SK-N-SH (cell line): ENCODE results near the gene SYNE1. TPM values are rescaled to one million over a fixed set of nuclear protein-coding genes. Genes with fewer than 3 reads are reported as not detected.

Source experiments
- CTCF ChIA-PET: fragments of 300-600, 350-600 bp; formaldehyde crosslinking; extraction: SDS; loops from one replicate; lab custom pipeline; 2021; lab: Yijun Ruan, JAX
- POLR2A ChIA-PET: fragments of 350-600 bp; sonication (Branson Sonifier 250); formaldehyde crosslinking; extraction: SDS; loops from one replicate; lab custom pipeline; 2020; ENCODE audit warnings: antibody characterized with exemption, inconsistent platforms; lab: Yijun Ruan, JAX
- DNase-seq: peaks from one replicate; pipeline ENCODE4 v3.0.0; 2012
- H2AFZ ChIP-seq: fragments of 200-600 bp; sonication (generic); 2 replicates; pipeline ENCODE4 v1.8.1; 2016; ENCODE audit warnings: antibody characterized with exemption, mild to moderate bottlenecking, low read depth
- H3F3A ChIP-seq: fragments of 200-600 bp; sonication (generic); replicated peaks from 2 replicates; pipeline ENCODE3; 2016; ENCODE audit warnings: antibody characterized with exemption, mild to moderate bottlenecking; ENCODE audit not compliant: insufficient read depth
- H3K27ac ChIP-seq, 2 experiments: fragments of 200-500 bp in 1 of 2; fragments of 200-600 bp in 1 of 2; sonication (Bioruptor generic) in 1 of 2; sonication (generic), shearing (Covaris generic) in 1 of 2; 2 replicates each; pipeline versions ENCODE4 v1.5.1 to v1.6.1; 2014 to 2016; ENCODE audit warnings: low read depth in 2 of 2, inconsistent platforms in 1 of 2, low read length in 1 of 2, mild to moderate bottlenecking in 1 of 2, mixed read lengths in 1 of 2
- H3K27me3 ChIP-seq: fragments of 200-600 bp; sonication (generic), shearing (Covaris generic); 2 replicates; pipeline ENCODE4 v1.6.1; 2016; ENCODE audit warnings: mixed run types; ENCODE audit not compliant: insufficient read depth
- H3K36me3 ChIP-seq, 2 experiments: fragments of 200-500 bp in 1 of 2; fragments of 200-600 bp in 1 of 2; sonication (Bioruptor generic) in 1 of 2; sonication (generic) in 1 of 2; replicated peaks in 1 of 2; 2 replicates each; pipeline versions ENCODE3 to v1.5.1; 2014 to 2016; ENCODE audit warnings: low read length in 1 of 2, mild to moderate bottlenecking in 1 of 2; ENCODE audit not compliant: insufficient read depth in 2 of 2, control insufficient read depth in 1 of 2
- H3K4me1 ChIP-seq, 2 experiments: fragments of 200-500 bp in 1 of 2; fragments of 200-600 bp in 1 of 2; sonication (Bioruptor generic) in 1 of 2; sonication (generic), shearing (Covaris generic) in 1 of 2; 2 replicates each; pipeline versions ENCODE4 v1.5.1 to v1.6.1; 2014 to 2016; ENCODE audit warnings: low read depth in 1 of 2, low read length in 1 of 2, mixed run types in 1 of 2; ENCODE audit not compliant: insufficient read depth in 2 of 2, control insufficient read depth in 1 of 2
- H3K4me2 ChIP-seq: fragments of 200-600 bp; sonication (generic), shearing (Covaris generic); 2 replicates; pipeline ENCODE4 v1.6.1; 2017; ENCODE audit warnings: mixed run types
- H3K4me3 ChIP-seq, 2 experiments: fragments of 200-500 bp in 1 of 2; fragments of 200-600 bp in 1 of 2; sonication (Bioruptor generic) in 1 of 2; sonication (generic), shearing (Covaris generic) in 1 of 2; 2 replicates each; pipeline versions ENCODE4 v1.5.1 to v1.8.1; 2014 to 2016; ENCODE audit warnings: low read depth in 2 of 2, inconsistent platforms in 1 of 2, low read length in 1 of 2, mild to moderate bottlenecking in 1 of 2, mixed read lengths in 1 of 2, moderate library complexity in 1 of 2
- H3K79me2 ChIP-seq: fragments of 200-600 bp; sonication (generic); 2 replicates; pipeline ENCODE4 v1.8.1; 2017; ENCODE audit warnings: mild to moderate bottlenecking; ENCODE audit not compliant: insufficient read depth
- H3K9ac ChIP-seq: fragments of 200-600 bp; sonication (generic); 2 replicates; pipeline ENCODE4 v1.6.1; 2017; ENCODE audit warnings: mixed run types
- H3K9me2 ChIP-seq: fragments of 200-600 bp; sonication (generic); 2 replicates; pipeline ENCODE4 v1.6.1; 2017; ENCODE audit warnings: mixed run types
- H3K9me3 ChIP-seq: fragments of 200-600 bp; sonication (generic); 2 replicates; pipeline ENCODE4 v1.6.1; 2017; ENCODE audit warnings: mixed run types, mild to moderate bottlenecking, moderate library complexity
- H4K20me1 ChIP-seq: fragments of 200-600 bp; sonication (generic); 2 replicates; pipeline ENCODE4 v1.6.1; 2017; ENCODE audit warnings: mild to moderate bottlenecking, mixed run types; ENCODE audit not compliant: insufficient read depth
- JUND ChIP-seq: IDR thresholded peaks from 2 replicates; pipeline ENCODE4 v1.4.0; 2012
- MEF2A ChIP-seq: IDR thresholded peaks from 2 replicates; pipeline ENCODE4 v1.4.0; 2012; ENCODE audit warnings: low read depth, borderline replicate concordance
- NFIC ChIP-seq: IDR thresholded peaks from 2 replicates; pipeline ENCODE4 v1.4.0; 2012; ENCODE audit warnings: borderline replicate concordance
- POLR2AphosphoS5 ChIP-seq: IDR thresholded peaks from 2 replicates; pipeline ENCODE4 v1.6.1; 2012; ENCODE audit warnings: low read depth, low read length
- RAD21 ChIP-seq: IDR thresholded peaks from 2 replicates; pipeline ENCODE4 v1.6.1; 2012; ENCODE audit warnings: mild to moderate bottlenecking, low read length
- RCOR1 ChIP-seq: fragments of 150-350 bp; IDR thresholded peaks from 2 replicates; pipeline ENCODE4 v1.6.1; 2017; ENCODE audit warnings: antibody characterized with exemption, low read length
- RXRA ChIP-seq: IDR thresholded peaks from 2 replicates; pipeline ENCODE4 v1.4.0; 2012; ENCODE audit warnings: low read depth, mild to moderate bottlenecking, borderline replicate concordance
- TCF12 ChIP-seq: IDR thresholded peaks from 2 replicates; pipeline ENCODE4 v1.4.0; 2012
- TEAD4 ChIP-seq: IDR thresholded peaks from 2 replicates; pipeline ENCODE4 v1.4.0; 2012; ENCODE audit warnings: mild to moderate bottlenecking, borderline replicate concordance; ENCODE audit not compliant: insufficient read depth
- YY1 ChIP-seq: IDR thresholded peaks from 2 replicates; pipeline ENCODE4 v1.4.0; 2012; ENCODE audit warnings: low read depth, mild to moderate bottlenecking
- WGBS: methylation state at CpG from one replicate; pipeline ENCODE4 v1.1.6; 2017; ENCODE audit warnings: low lambda C conversion rate; 5-methylcytosine and 5-hydroxymethylcytosine counted together
- polyA plus RNA-seq, 3 experiments: library from polyadenylated mRNA; depleted of rRNA; stranded (reverse); fragments of >200 nt; gene quantifications; 2 replicates each; pipeline ENCODE4 v1.2.3, GENCODE V29; 2012
- TF ChIP-seq, protein P1 (sequence below): IDR thresholded peaks from 2 replicates; pipeline ENCODE4; 2012
- TF ChIP-seq, protein P2 (sequence below): fragments of 150-350 bp; IDR thresholded peaks from 2 replicates; pipeline ENCODE4 v1.6.1; 2017; ENCODE audit warnings: antibody characterized with exemption, low read length, low read depth, borderline replicate concordance
- TF ChIP-seq, protein P3 (sequence below): IDR thresholded peaks from 2 replicates; pipeline ENCODE4 v1.4.0; 2012; ENCODE audit warnings: low read depth
- TF ChIP-seq, protein P4 (sequence below): fragments of 150-350 bp; IDR thresholded peaks from 2 replicates; pipeline ENCODE4 v1.6.1; 2016; ENCODE audit warnings: mild to moderate bottlenecking, low read depth, low read length
- TF ChIP-seq, protein P5 (sequence below): IDR thresholded peaks from 2 replicates; pipeline ENCODE4 v1.4.0; 2012; ENCODE audit warnings: low read depth, borderline replicate concordance

Gene SYNE1
- polyA plus RNA-seq, 1 of the 3 experiments (the other 2 are of a cell fraction) = 31.1 TPM

DNA sequence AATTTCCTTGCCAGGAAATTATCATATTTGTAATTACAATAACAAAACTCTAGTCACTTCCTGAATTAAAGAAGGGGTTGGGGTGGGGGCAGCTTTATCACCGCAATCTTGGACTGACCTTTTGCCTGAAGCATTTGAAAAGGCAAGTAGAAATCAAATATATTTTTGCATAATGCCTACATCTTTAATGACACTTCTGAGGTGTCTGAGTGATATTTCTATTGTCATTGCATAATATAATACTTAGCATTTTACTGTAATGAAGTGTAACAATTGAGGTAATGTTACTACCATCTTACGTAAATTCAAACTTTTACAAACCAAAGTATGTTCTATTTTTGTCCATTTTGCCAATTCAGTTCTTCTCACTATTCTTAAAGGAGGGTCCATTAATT is 65.2 kb downstream of the SYNE1 start:
- CTCF ChIA-PET = no interaction called here
- 79% methylated on average over 2 of the region's 2 CpGs for WGBS
- Histone ChIP-seq H3K4me1 (peaks cover 0 to 16% of the 10 kb centered on the region in 2 experiments; a peak in 2 of 4 replicates), H3K9me2 (no peaks in the 10 kb centered on the region), H3K27ac (peak overlapping the region in 1 of 2 experiments; percentile 10; a peak in 1 of 4 replicates), H3K79me2 (peaks cover 6% of the 10 kb centered on the region; the same call in 1 of the 2 replicates), H3K4me3 (no peak overlapping the region), H2AFZ (no peak overlapping the region), H3K4me2 (no peak overlapping the region), H4K20me1 (no peaks in the 10 kb centered on the region; the same call in 1 of the 2 replicates), H3K9ac (no peak overlapping the region), H3K27me3 (no peaks in the 10 kb centered on the region), H3K9me3 (no peaks in the 10 kb centered on the region), H3F3A (no peaks in the 10 kb centered on the region), H3K36me3 (no peaks in the 10 kb centered on the region)
- POLR2A ChIA-PET = no interaction called here
- TF ChIP-seq, protein P1, sequence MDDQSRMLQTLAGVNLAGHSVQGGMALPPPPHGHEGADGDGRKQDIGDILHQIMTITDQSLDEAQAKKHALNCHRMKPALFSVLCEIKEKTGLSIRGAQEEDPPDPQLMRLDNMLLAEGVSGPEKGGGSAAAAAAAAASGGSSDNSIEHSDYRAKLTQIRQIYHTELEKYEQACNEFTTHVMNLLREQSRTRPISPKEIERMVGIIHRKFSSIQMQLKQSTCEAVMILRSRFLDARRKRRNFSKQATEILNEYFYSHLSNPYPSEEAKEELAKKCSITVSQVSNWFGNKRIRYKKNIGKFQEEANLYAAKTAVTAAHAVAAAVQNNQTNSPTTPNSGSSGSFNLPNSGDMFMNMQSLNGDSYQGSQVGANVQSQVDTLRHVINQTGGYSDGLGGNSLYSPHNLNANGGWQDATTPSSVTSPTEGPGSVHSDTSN = no peak
- TF ChIP-seq POLR2AphosphoS5 (no peak), NFIC (no peak), MEF2A (no peak), RXRA (no peak), TCF12 (no peak), RAD21 (no peak), RCOR1 (no peak), TEAD4 (no peak), YY1 (no peak), JUND (no peak)
- TF ChIP-seq, protein P2, sequence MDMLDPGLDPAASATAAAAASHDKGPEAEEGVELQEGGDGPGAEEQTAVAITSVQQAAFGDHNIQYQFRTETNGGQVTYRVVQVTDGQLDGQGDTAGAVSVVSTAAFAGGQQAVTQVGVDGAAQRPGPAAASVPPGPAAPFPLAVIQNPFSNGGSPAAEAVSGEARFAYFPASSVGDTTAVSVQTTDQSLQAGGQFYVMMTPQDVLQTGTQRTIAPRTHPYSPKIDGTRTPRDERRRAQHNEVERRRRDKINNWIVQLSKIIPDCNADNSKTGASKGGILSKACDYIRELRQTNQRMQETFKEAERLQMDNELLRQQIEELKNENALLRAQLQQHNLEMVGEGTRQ = no peak
- TF ChIP-seq, protein P3, sequence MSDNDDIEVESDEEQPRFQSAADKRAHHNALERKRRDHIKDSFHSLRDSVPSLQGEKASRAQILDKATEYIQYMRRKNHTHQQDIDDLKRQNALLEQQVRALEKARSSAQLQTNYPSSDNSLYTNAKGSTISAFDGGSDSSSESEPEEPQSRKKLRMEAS = no peak
- TF ChIP-seq, protein P4, sequence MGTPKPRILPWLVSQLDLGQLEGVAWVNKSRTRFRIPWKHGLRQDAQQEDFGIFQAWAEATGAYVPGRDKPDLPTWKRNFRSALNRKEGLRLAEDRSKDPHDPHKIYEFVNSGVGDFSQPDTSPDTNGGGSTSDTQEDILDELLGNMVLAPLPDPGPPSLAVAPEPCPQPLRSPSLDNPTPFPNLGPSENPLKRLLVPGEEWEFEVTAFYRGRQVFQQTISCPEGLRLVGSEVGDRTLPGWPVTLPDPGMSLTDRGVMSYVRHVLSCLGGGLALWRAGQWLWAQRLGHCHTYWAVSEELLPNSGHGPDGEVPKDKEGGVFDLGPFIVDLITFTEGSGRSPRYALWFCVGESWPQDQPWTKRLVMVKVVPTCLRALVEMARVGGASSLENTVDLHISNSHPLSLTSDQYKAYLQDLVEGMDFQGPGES = no peak
- TF ChIP-seq, protein P5, sequence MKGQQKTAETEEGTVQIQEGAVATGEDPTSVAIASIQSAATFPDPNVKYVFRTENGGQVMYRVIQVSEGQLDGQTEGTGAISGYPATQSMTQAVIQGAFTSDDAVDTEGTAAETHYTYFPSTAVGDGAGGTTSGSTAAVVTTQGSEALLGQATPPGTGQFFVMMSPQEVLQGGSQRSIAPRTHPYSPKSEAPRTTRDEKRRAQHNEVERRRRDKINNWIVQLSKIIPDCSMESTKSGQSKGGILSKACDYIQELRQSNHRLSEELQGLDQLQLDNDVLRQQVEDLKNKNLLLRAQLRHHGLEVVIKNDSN = no peak
- DNase-seq = no peak
